IPS-18a (cell line): ENCODE results near the gene CEP57L1.

ENCODE experiments used
- H3K27ac ChIP-seq: one replicate; pipeline ENCODE4 v1.5.1; 2013; ENCODE audit warnings: low read length
- H3K27me3 ChIP-seq: one replicate; pipeline ENCODE4 v1.6.1; 2013; ENCODE audit warnings: mild to moderate bottlenecking, low read length; ENCODE audit not compliant: control insufficient read depth, insufficient read depth
- H3K36me3 ChIP-seq: one replicate; pipeline ENCODE4 v1.6.1; 2013; ENCODE audit warnings: low read depth, low read length; ENCODE audit not compliant: control insufficient read depth
- H3K4me1 ChIP-seq: one replicate; pipeline ENCODE4 v1.6.1; 2013; ENCODE audit warnings: low read depth, low read length; ENCODE audit not compliant: control insufficient read depth
- H3K4me3 ChIP-seq: one replicate; pipeline ENCODE4 v1.5.1; 2013; ENCODE audit warnings: low read length
- H3K9ac ChIP-seq: one replicate; pipeline ENCODE4 v1.6.1; 2013; ENCODE audit warnings: mild to moderate bottlenecking, low read length, moderate library complexity
- H3K9me3 ChIP-seq: one replicate; pipeline ENCODE4 v1.6.1; 2013; ENCODE audit warnings: low read depth, low read length; ENCODE audit not compliant: control insufficient read depth

The CEP57L1 gene

DNA sequence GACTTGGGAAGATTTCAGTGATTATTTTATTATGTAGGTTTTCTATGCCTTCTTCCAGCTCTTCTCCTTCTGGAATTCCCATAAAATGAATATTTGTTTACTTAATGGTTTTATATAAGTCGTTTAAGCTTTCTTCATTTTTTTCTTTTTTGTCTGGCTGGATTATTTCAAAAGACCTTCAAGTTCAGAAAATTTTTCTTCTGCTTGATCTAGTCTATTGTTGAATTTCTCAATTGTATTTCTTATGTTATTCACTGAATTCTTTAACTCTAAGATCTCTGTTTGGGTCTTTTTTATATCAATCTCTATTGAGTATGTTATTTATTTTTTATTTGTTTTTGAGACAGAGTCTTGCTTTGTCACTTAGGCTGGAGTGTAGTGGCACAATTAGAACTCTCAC lies 117.4 kb downstream of the CEP57L1 start:
- no peak overlapping the region for H3K27ac ChIP-seq
- no peaks in the 10 kb centered on the region for H3K4me1 ChIP-seq
- H3K4me3 ChIP-seq = no peak overlapping the region
- H3K27me3 ChIP-seq = no peaks in the 10 kb centered on the region
- H3K36me3 ChIP-seq = no peaks in the 10 kb centered on the region
- H3K9me3 ChIP-seq = no peaks in the 10 kb centered on the region
- no peak overlapping the region for H3K9ac ChIP-seq
